Anterior cingulate cortex (tissue), 58 donors: ENCODE measurements around the gene MCOLN2.
"Not testable (repeated sequence)": the region's sequence is repeated elsewhere in the genome, so short reads cannot be mapped to it uniquely, and the experiment has no call there.

Experiments used
- DNase-seq, 58 donors: peaks; one replicate each; lab custom pipeline; 2025; lab: John Stamatoyannopoulos, UW

Gene MCOLN2

GRCh38 chr1:84946631-84947030 lies 50.3 kb downstream of the MCOLN2 start:
- DNase-seq = no peak

DNA sequence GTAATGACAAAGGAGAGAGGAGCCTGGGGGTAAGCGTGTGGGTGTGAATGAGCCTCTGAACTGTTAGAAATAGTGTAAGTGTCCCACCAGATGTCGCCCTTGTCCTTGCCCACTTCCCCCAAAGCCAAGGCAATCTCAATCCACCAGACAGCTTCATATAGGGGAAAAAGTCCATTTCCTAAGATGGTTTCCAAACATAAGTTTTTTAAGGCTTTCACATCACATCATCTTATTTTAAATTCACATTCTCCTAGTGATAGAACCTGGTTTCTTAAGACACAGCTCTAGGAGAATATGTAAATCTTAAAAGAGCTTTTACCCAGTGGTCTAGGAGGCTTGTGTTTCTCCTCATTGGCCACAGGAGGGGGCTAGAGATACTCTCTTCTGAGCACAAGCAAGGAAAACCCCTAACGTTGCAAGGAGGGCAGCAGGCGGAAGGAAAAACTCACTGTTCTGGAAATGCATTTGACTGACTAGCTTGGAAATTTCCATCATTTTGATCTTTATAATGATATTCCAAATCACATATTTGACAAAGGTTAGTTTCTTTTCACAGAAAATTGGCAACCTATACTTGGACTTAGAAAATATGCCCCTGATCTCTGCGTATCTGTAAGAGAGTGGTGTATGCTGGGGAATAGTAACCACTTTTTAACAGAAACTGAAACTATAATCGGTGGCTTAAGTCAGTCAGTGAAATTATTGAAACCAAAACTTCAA lies 52.0 kb downstream of the MCOLN2 start:
- peak in 50 of 58 donors; percentile 5 to 86 (median 36) for DNase-seq

DNA sequence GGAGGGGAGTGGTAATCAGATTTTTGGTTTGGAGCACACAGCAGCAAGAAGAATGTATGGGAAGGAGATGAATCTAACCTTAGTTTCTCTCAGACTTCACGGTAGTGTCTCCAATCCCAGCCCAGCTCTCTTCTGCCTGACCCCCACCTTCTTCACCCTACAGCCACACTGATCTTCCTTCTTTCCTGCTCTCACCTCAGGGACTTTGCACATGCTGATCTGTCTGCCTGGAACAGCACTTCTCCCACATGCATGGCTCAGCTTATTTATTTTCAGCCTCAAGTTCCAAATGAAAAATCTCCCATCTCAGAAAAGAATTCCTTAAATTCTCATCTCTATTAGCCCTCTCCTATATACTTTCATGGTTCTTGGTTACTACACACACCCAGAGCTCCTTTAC lies 55.1 kb downstream of the MCOLN2 start:
- DNase-seq = no peak

DNA sequence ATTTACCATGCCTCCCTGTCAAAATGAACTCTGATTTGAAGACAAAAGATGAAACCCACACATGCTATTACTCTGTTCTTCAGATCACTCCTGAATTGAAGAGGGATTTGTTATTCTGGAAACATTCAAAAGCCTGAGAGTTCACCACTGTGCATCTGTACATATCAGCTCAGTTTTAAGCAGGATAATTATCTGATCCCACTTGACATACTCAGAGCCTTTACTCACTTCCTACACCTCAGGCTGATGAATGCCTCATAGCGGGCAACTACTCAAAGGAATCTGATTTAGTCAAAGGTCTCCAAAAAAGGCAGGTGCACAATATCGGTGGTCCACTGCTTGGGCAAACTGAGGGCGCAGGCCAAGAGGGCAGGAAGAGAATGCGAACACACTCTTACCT lies 56.4 kb downstream of the MCOLN2 start:
- no peak for DNase-seq

- DNase-seq = no peak
Measured at GRCh38 chr1:84939761-84940160, 57.2 kb downstream of the MCOLN2 start.

GRCh38 chr1:84939151-84939550 lies 57.8 kb downstream of the MCOLN2 start:
- no peak for DNase-seq

DNA sequence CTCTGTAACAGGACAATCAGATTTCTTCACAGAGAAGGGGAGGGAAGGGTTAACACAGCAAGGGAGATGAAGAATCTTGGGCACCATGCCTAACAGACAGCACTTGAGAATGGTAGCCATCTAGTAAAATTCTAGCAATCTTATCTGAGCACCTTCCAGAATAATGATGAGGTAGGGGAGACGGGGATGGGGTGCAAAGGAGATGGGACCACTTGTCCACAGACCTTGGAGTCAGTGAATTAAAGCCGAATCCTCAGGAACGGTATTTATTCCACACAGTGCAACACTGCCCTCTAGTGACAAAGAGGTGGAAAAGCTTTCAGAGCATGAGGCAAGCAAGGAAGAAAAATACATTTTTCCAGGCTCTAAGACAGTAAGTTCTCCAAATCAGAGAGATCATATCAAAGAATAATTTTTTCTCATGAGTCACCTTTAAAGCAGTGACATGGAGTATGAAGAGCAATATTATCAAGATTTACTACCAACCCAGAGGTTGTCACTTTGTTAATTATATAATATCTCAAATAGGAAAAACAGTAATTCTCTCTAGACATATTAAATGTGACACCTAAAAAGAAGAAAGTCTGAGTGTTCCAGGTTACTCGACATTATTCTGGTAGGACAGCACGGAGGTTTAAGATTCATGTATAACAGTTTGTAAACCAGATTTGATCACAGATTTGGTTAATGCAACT lies 60.6 kb downstream of the MCOLN2 start:
- DNase-seq = peak in 29 of 58 donors; percentile 2 to 63 (median 17)

GRCh38 chr1:84933011-84933611 lies 63.8 kb downstream of the MCOLN2 start:
- DNase-seq = no peak

GRCh38 chr1:84930831-84931230 lies 66.1 kb downstream of the MCOLN2 start:
- DNase-seq = no peak

- no peak for DNase-seq
Measured at GRCh38 chr1:84930329-84930728, 66.6 kb downstream of the MCOLN2 start.

DNA sequence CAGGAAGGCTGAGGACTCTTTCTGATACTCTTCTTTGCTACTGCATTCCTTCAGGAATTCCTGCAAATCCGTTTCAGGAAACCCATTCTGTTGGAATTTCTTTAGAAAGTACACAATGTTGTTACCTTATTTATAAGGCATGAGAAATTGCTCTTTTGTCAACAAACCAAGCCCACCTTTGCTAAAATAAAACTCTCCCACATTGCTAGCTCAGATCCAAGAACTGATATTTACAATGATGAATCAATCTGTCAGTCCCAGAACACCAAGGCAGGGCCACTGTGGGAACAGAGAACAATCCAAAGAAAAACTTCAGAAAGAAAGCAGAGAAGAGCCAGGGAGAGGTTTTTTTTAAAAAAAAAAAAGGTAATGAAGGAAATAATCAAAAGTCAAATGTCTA lies 67.3 kb downstream of the MCOLN2 start:
- DNase-seq = no peak

- DNase-seq = no peak
Measured at GRCh38 chr1:84928979-84929378, 67.9 kb downstream of the MCOLN2 start.

DNA sequence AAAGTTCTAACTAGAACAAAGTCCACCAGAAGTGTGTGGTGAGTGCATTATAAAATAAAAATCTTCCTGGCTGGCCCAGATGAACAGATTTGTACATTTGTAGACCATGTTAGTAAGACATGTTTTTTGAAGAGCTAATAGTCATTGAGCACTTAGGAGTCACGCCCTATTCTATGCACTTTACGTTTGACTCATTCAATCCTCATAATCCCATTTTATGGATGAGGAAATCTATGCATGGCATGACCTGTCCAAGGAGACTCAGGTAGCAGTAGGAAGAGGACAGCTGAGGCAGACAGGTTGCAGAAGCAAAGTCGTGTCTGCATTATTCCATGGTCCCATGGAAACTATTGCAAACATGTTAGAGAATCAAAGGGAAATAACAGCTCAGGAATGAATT lies 73.6 kb downstream of the MCOLN2 start:
- DNase-seq = no peak

GRCh38 chr1:84920159-84920558 lies 76.8 kb downstream of the MCOLN2 start:
- DNase-seq = no peak

DNA sequence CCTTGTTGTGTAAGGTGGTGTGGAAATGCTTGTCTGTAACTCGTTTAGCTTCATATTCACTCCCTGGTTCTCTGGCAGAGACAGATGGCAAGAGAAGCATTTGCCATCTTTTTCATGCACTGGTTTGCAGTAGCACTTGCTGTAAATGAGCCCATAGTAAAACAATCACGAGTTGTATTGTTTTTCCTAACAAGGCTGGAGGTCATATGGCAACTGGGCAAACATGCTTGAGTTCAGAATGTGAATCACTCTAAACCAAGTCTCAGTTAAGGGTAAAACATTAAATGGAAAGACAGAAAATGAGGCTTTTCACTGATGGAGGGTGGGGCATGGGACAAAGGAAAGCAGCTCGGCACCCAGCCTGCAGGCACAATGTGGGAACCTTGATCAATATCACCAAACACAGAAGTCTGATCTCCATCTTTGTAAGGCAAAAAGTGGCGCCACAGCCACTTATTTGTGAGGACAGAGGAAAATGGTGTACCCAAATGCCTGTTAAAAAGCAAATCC lies 77.4 kb downstream of the MCOLN2 start:
- DNase-seq = no peak

DNA sequence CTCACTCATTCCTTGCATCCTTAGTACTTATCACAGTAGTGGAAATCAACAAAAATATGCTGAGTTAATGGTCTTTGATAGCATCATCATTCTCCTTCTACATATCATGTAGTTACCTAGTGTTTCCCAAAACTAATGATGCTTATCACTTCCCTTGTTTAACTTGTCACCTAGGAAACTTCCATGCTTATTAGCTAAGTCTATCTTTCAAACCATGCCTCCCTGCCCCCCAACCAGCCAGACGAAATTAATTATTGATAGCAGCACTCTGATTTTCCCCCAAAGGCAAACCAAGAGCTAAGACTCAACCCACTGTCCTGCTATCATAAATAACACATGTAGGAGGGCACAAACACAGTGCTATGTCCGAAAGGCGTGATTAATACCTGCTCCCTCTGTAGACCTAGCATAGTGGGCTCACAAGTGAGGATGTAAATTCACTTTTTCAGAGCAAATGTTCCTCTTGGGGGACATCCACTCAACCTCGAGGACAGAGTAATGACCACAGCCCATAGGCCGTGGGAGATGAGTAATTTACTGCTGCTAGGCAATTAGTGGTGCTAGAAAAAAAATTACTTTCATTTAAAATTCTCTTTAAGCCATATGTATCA lies 78.1 kb downstream of the MCOLN2 start:
- no peak for DNase-seq

DNA sequence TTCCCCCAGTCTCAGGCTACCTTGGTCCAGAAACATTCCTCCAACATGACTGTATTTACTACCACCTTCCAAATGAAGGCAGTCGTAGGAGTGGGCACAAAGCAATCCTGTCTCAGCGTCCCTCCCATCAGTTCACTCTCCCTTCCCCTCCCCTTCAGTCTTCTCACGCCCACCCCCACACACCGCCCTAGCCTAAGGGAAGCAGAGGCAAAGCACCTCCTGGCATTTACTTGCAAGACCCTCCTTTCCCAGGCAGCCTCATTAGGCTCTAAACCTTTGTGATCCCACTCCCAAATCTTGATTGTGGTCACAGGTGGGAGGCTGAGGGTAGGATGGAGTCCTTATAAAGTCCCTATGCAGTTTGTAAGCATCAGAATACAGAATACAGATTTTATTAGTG lies 80.0 kb downstream of the MCOLN2 start:
- DNase-seq = no peak

GRCh38 chr1:84913555-84913892 lies 83.4 kb downstream of the MCOLN2 start:
- DNase-seq = no peak

DNA sequence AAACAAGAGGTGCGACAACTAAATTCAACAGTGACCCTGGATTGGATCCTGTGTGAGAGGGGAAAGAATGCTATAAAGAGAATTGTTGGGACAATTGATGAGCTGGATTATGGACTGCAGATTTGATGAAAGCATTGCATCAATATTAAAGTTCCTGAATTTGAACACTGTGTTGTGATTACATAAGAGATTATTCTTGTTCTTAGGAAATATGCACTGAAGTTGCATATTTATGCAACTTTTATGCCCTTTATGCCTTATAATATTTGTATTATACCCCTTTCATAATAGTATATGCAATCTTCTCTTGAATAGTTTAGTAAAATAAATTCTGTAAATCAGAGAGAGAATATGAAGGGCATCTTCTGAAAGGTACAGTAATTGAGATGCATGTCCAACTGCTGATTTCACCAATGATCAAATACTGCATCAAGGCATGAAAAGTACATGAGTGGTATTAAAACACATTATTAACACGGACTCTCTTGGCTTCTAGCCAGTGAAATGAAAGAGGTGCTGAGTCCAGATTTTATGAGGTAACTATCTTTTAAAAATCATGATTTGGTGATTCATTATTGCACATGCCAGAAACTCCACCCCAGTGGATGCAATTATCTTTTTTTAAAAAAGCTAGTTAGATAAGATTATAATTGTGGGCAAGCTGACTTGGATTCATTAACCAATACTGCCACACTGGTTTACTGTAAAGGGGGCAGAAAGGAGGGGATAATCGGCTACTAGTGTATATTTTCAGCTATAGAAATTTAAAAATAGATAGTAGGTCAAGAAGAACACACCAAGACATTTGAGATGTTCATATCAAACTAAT lies 84.0 kb downstream of the MCOLN2 start:
- DNase-seq = no peak

DNA sequence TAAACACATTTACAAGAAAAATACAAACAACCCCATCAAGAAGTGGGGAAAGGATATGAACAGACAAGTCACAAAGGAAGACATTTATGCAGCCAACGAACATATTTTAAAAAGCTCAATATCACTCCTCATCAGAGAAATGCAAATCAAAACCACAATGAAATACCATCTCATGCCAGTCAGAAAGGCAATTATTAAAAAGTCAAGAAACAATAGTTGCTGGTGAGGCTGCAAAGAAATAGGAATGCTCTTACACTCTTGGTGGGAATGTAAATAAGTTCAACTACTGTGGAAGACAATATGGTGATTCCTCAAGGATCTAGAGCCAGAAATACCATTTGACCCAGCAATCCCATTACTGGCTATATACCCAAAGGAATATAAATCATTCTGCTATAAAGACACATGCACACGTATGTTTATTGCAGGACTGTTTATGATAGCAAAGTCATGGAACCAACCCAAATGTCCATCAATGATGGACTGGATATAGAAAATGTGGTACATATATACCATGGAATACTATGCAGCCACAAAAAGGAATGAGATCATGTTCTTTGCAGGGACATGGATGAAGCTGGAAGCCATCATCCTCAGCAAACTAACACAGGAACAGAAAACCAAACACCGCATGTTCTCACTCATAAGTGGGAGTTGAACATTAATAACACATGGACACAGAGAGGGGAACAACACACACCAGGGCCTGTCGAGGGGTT lies 88.0 kb downstream of the MCOLN2 start:
- DNase-seq = not testable (repeated sequence)
